ENCODE results near the gene ITGA2.
A peak's percentile ranks its signal among the peaks of the same experiment; 100 is the strongest.

The ITGA2 gene

GRCh38 chr5:52987711-52988331, 1.3 kb upstream of the ITGA2 start:
- no peak overlapping the region for H3K4me3 ChIP-seq (ENCODE audit: low read depth, low read length)
- in situ Hi-C loops (cut with HindIII; ENCODE audit: low sequenced_read_pairs): no loop called here
- DNase-seq (ENCODE audit: low read depth, low spot score): peak; percentile 53
- TF ChIP-seq, protein P1, sequence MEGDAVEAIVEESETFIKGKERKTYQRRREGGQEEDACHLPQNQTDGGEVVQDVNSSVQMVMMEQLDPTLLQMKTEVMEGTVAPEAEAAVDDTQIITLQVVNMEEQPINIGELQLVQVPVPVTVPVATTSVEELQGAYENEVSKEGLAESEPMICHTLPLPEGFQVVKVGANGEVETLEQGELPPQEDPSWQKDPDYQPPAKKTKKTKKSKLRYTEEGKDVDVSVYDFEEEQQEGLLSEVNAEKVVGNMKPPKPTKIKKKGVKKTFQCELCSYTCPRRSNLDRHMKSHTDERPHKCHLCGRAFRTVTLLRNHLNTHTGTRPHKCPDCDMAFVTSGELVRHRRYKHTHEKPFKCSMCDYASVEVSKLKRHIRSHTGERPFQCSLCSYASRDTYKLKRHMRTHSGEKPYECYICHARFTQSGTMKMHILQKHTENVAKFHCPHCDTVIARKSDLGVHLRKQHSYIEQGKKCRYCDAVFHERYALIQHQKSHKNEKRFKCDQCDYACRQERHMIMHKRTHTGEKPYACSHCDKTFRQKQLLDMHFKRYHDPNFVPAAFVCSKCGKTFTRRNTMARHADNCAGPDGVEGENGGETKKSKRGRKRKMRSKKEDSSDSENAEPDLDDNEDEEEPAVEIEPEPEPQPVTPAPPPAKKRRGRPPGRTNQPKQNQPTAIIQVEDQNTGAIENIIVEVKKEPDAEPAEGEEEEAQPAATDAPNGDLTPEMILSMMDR (IDR thresholded peaks at IDR 0.05; ENCODE audit: low read depth, low read length): no peak

DNA sequence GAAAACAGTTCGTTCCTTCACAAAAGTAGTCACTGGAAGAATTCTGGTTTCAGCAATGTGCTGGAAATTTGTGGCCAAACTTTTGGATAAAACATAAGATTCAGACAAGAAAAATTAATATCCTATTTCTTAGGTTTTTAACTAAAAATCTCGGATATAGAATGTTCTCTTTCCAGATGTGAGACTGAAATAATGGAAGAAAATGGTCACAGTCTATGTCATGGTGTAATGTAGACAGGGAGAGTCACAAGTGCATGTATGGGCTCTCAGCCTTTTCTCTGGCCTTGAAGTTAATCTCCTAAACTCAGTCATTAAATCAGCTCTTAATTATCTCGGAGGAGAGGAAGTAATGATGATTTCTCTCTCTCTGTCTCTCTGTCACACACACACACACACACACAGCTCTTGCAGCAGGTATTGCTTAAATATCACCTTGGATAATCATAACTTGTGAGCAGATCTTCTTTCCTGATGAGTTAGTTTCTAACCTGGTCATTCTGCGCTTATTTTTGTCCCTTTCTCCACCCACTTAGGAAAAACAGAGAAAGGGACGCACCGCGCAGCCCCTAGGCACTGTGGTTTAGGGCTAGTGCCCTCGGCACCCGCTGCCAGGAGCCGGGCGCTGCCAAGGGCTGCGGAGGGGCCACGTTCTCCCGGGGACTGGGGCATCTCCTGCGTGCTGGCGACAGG, 672 bp upstream of the ITGA2 start:
- TF ChIP-seq, protein P1 (IDR thresholded peaks at IDR 0.05; ENCODE audit: low read depth, low read length): no peak
- no peak for DNase-seq (ENCODE audit: low read depth, low spot score)
- in situ Hi-C loops (cut with HindIII; ENCODE audit: low sequenced_read_pairs): no loop called here
- H3K4me3 ChIP-seq (ENCODE audit: low read depth, low read length): peak overlapping the region; percentile 73

GRCh38 chr5:52989781-52990527, 802 bp downstream of the ITGA2 start:
- TF ChIP-seq, protein P1 (IDR thresholded peaks at IDR 0.05; ENCODE audit: low read depth, low read length): peak; percentile 38
- in situ Hi-C loops (cut with HindIII; ENCODE audit: low sequenced_read_pairs): no loop called here
- peak overlapping the region; percentile 73 for H3K4me3 ChIP-seq (ENCODE audit: low read depth, low read length)
- peak; percentile 64 for DNase-seq (ENCODE audit: low read depth, low spot score)

GRCh38 chr5:52990528-52990925, 1.4 kb downstream of the ITGA2 start:
- TF ChIP-seq, protein P1 (IDR thresholded peaks at IDR 0.05; ENCODE audit: low read depth, low read length): no peak
- in situ Hi-C loops (cut with HindIII; ENCODE audit: low sequenced_read_pairs): no loop called here
- DNase-seq (ENCODE audit: low read depth, low spot score): no peak
- H3K4me3 ChIP-seq (ENCODE audit: low read depth, low read length): peak overlapping the region; percentile 73

GRCh38 chr5:52993367-52993766, 4.2 kb downstream of the ITGA2 start:
- no peak overlapping the region for H3K4me3 ChIP-seq (ENCODE audit: low read depth, low read length)
- TF ChIP-seq, protein P1 (IDR thresholded peaks at IDR 0.05; ENCODE audit: low read depth, low read length): no peak
- DNase-seq (ENCODE audit: low read depth, low spot score): no peak
- in situ Hi-C loops (cut with HindIII; ENCODE audit: low sequenced_read_pairs): no loop called here

- no peak for DNase-seq (ENCODE audit: low read depth, low spot score)
- TF ChIP-seq, protein P1 (IDR thresholded peaks at IDR 0.05; ENCODE audit: low read depth, low read length): no peak
- H3K4me3 ChIP-seq (ENCODE audit: low read depth, low read length): no peak overlapping the region
- in situ Hi-C loops (cut with HindIII; ENCODE audit: low sequenced_read_pairs): no loop called here
Observed at GRCh38 chr5:52994266-52994665, 5.1 kb downstream of the ITGA2 start.
